Measurements from ENCODE around the gene IL23A. TPM values are rescaled to one million over a fixed set of nuclear protein-coding genes. Genes with fewer than 3 reads are reported as not detected.

The IL23A gene
- total RNA-seq, result 10 to 100 TPM in 1 of 2 experiments, 1 to 10 TPM in 1; 9.0 to 12.6 TPM

- no peaks in the 10 kb centered on the region for H3K9me3 Mint-ChIP-seq
- peaks cover 52% of the 10 kb centered on the region for H3K4me1 Mint-ChIP-seq (ENCODE audit: low read depth)
- CTCF ChIA-PET, result interaction anchor here (0.6 to 2.3 kb wide), 9 partner anchors 13 to 221 kb away, joined by 3 to 11 read pairs (median 4); partner anchors contain the start of genes CNPY2, STAT2 and ZC3H10
- peak; percentile 97 for DNase-seq
- peak within 1 kb of the TSS; percentile 99 for H3K27ac Mint-ChIP-seq
- H3K36me3 Mint-ChIP-seq (ENCODE audit: low read depth), result peaks cover 11% of the 10 kb centered on the region
- intact Hi-C loops (cut with micrococcal nuclease), result loop anchor here (1.0 to 10.0 kb wide), 18 partner anchors 22 to 1926 kb away; partner anchors contain the start of genes CS, DDIT3, DNAJC14 and MBD6
- no peaks in the 10 kb centered on the region for H3K27me3 Mint-ChIP-seq (ENCODE audit: low read depth)
- peak within 1 kb of the TSS; percentile 84 for H3K4me3 Mint-ChIP-seq
These were observed at the start of gene IL23A for GRCh38 chr12:56338308-56339157. TSS of gene IL23A (plus strand) at chr12:56338884. CDS start at chr12:56339045, 161 bp downstream.

DNA sequence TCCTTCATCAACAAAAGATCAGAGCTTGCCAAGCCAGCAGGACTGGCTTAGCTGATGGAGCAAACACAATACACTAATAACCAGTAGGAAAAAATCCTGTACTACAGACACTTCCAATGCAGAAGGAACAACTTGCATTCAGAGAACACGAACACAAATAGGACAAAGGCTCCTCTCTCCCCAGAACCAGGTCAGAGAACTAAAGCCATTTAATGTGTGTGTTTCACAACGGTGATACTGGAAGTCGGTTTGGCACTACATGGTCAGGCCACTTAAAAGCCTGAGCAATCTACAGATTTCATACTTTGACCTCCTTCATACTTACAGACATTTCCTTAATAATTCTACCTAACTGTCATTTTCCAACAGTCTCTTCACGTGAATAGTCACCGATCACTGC, 44.9 kb upstream of the IL23A start:
- no peak for DNase-seq
- CTCF ChIA-PET, result interaction anchor here (0.9 kb wide), 1 partner anchor 17 kb away, joined by 4 read pairs; no protein-coding TSS in a partner anchor
- Mint-ChIP-seq H3K9me3 (no peaks in the 10 kb centered on the region), H3K4me3 (no peak overlapping the region), H3K36me3 (ENCODE audit: low read depth) (peaks cover 26% of the 10 kb centered on the region), H3K27ac (no peak overlapping the region), H3K4me1 (ENCODE audit: low read depth) (peaks cover 62% of the 10 kb centered on the region), H3K27me3 (ENCODE audit: low read depth) (no peaks in the 10 kb centered on the region)
- intact Hi-C loops (cut with micrococcal nuclease), result no loop called here

DNA sequence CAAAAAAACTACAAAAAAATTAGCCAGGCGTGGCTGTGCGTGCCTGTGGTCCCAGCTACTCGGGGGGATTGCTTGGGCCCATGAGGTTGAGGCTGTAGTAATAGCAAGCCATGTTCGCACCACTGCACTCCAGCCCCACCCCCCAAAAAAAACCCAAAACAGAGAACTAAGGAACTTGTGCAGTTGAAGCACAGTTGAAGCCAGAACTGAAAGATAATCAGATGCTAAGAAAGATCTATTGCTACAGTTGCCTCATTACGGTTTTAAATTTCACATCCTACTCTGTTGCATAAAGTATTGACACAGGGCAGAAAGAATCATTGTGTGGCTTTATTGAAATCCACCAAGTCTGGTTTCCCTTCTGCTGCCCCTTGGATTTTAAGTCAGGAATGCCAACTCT, 42.4 kb upstream of the IL23A start:
- Mint-ChIP-seq H3K4me3 (no peak overlapping the region), H3K27me3 (ENCODE audit: low read depth) (no peaks in the 10 kb centered on the region), H3K27ac (peak overlapping the region; percentile 15), H3K9me3 (no peaks in the 10 kb centered on the region), H3K36me3 (ENCODE audit: low read depth) (peaks cover 23% of the 10 kb centered on the region), H3K4me1 (ENCODE audit: low read depth) (peaks cover 60% of the 10 kb centered on the region)
- intact Hi-C loops (cut with micrococcal nuclease), result no loop called here
- CTCF ChIA-PET, result interaction anchor here (1.3 to 1.4 kb wide), 2 partner anchors 41 to 167 kb away, joined by 3 to 4 read pairs; no protein-coding TSS in a partner anchor
- no peak for DNase-seq

- H3K27me3 Mint-ChIP-seq (ENCODE audit: low read depth), result no peaks in the 10 kb centered on the region
- H3K4me1 Mint-ChIP-seq (ENCODE audit: low read depth), result peaks cover 53% of the 10 kb centered on the region
- no peak for DNase-seq
- peaks cover 22% of the 10 kb centered on the region for H3K36me3 Mint-ChIP-seq (ENCODE audit: low read depth)
- H3K9me3 Mint-ChIP-seq, result no peaks in the 10 kb centered on the region
- H3K4me3 Mint-ChIP-seq, result no peak overlapping the region
- intact Hi-C loops (cut with micrococcal nuclease), result no loop called here
- no peak overlapping the region for H3K27ac Mint-ChIP-seq
- CTCF ChIA-PET, result interaction anchor here (1.1 to 1.5 kb wide), 4 partner anchors 11 to 166 kb away, joined by 3 to 5 read pairs (median 4); no protein-coding TSS in a partner anchor
These were observed 41.3 kb upstream of the IL23A start for GRCh38 chr12:56297400-56297799.

DNA sequence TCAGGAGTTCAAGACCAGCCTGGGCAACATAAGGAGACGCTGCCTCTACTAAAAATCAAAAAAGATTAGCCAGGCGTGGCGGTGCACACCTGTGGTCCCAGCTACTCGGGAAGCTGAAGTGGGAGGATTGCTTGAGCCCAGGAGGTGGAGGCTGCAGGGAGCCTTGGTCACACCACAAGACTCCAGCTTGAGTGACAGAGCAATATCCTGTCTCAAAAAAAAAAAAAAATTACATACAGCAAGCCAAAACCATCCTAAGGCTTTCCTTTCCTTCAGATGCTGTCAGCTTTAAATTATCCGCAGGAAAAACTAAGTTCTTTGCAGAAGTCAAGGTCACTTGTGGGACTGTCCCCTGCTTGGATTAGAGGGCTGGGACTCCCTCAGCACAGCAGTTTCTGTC, 39.9 kb upstream of the IL23A start:
- peaks cover 47% of the 10 kb centered on the region for H3K4me1 Mint-ChIP-seq (ENCODE audit: low read depth)

GRCh38 chr12:56299308-56299852, 39.3 kb upstream of the IL23A start:
- intact Hi-C loops (cut with micrococcal nuclease), result no loop called here
- Mint-ChIP-seq H3K4me1 (ENCODE audit: low read depth) (peaks cover 43% of the 10 kb centered on the region), H3K36me3 (ENCODE audit: low read depth) (peaks cover 18% of the 10 kb centered on the region), H3K4me3 (peak overlapping the region; percentile 91), H3K9me3 (no peaks in the 10 kb centered on the region), H3K27ac (peak overlapping the region; percentile 84), H3K27me3 (ENCODE audit: low read depth) (no peaks in the 10 kb centered on the region)
- DNase-seq, result peak; percentile 37
- CTCF ChIA-PET, result interaction anchor here (0.5 to 1.0 kb wide), 2 partner anchors 92 to 175 kb away, joined by 3 read pairs; no protein-coding TSS in a partner anchor

More for the DNA sequence above, 39.9 kb upstream of the IL23A start:
- H3K27ac Mint-ChIP-seq, result peak overlapping the region; percentile 71
- no peaks in the 10 kb centered on the region for H3K9me3 Mint-ChIP-seq
- CTCF ChIA-PET, result interaction anchor here (0.9 to 1.5 kb wide), 7 partner anchors 10 to 165 kb away, joined by 3 to 5 read pairs (median 4); partner anchors contain the start of genes RNF41 and SMARCC2
- H3K36me3 Mint-ChIP-seq (ENCODE audit: low read depth), result peaks cover 20% of the 10 kb centered on the region
- DNase-seq, result no peak
- intact Hi-C loops (cut with micrococcal nuclease), result no loop called here
- peak overlapping the region; percentile 91 for H3K4me3 Mint-ChIP-seq
- no peaks in the 10 kb centered on the region for H3K27me3 Mint-ChIP-seq (ENCODE audit: low read depth)

DNA sequence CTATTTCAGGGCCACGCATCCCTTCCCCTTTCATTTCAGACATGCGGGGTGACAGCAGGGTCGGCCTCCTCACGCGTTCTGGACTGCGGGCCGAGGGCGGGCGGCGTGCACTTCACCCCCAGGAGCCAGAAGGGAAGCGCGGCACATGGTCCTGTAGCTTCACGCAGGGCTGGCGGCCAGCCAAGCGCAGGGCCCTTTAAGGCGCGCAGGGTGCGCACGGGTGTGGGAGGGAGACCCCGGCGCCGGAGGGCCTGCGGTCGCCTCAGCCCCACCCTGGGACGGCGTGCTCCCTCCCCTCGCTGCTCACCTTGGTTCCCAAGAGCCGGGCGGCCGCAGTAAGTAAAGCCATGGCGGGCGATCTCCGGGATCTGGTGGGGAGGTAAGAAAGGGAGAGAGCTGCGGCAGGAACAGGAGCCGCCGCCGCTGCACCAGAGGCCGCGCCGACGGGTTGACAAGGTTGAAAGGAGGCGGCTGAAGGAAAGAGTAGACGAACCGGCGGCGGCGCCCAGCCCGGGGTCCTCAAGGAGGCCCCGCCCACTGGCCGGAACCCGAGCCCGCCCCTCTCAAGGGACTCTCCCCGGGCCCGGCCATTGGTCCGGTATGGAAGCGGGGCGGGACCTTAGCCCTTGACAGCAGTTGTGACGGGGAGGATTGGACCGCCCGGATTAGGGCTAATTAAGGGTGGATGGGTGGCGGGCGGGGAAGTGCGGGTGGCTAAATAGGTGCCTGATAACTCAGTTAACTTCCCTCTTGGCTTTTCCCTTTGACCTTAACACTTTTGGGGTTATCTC, 38.6 kb upstream of the IL23A start, which contains the start of gene CS:
Gene CS (minus strand): TSS at position 478 of the 791 bp plus-strand sequence. CDS start 129 bp downstream, at position 349.
- CTCF ChIA-PET, result interaction anchor here (0.5 kb wide), 1 partner anchor 175 kb away, joined by 3 read pairs; no protein-coding TSS in a partner anchor

GRCh38 chr12:56300644-56301464, 37.8 kb upstream of the IL23A start:
- peaks cover 18% of the 10 kb centered on the region for H3K36me3 Mint-ChIP-seq (ENCODE audit: low read depth)
- peak overlapping the region; percentile 92 for H3K27ac Mint-ChIP-seq
- CTCF ChIA-PET, result interaction anchor here (0.6 to 1.0 kb wide), 2 partner anchors 112 to 237 kb away, joined by 3 read pairs; partner anchors contain the start of gene SMARCC2
- no peaks in the 10 kb centered on the region for H3K27me3 Mint-ChIP-seq (ENCODE audit: low read depth)
- intact Hi-C loops (cut with micrococcal nuclease), result loop anchor here (1.0 kb wide), 11 partner anchors 10 to 183 kb away; partner anchors contain the start of genes IL23A, NABP2, SPRYD4 and STAT2
- peaks cover 42% of the 10 kb centered on the region for H3K4me1 Mint-ChIP-seq (ENCODE audit: low read depth)
- no peak for DNase-seq
- H3K9me3 Mint-ChIP-seq, result no peaks in the 10 kb centered on the region
- H3K4me3 Mint-ChIP-seq, result peak overlapping the region; percentile 91

More for the DNA sequence above, 38.6 kb upstream of the IL23A start, which contains the start of gene CS:
- Mint-ChIP-seq H3K4me1 (ENCODE audit: low read depth) (peaks cover 42% of the 10 kb centered on the region), H3K27ac (peak within 1 kb of the TSS; percentile 92), H3K36me3 (ENCODE audit: low read depth) (peaks cover 18% of the 10 kb centered on the region), H3K4me3 (peak within 1 kb of the TSS; percentile 91), H3K27me3 (ENCODE audit: low read depth) (no peaks in the 10 kb centered on the region), H3K9me3 (no peaks in the 10 kb centered on the region)
- peak; percentile 99 for DNase-seq
- intact Hi-C loops (cut with micrococcal nuclease), result loop anchor here (1.0 kb wide), 11 partner anchors 9 to 182 kb away; partner anchors contain the start of genes IL23A, NABP2, SPRYD4 and STAT2

- no peak for DNase-seq
- H3K4me1 Mint-ChIP-seq (ENCODE audit: low read depth), result peaks cover 13% of the 10 kb centered on the region
- H3K27ac Mint-ChIP-seq, result no peak overlapping the region
These were observed 34.4 kb upstream of the IL23A start for GRCh38 chr12:56304276-56304675.

DNA sequence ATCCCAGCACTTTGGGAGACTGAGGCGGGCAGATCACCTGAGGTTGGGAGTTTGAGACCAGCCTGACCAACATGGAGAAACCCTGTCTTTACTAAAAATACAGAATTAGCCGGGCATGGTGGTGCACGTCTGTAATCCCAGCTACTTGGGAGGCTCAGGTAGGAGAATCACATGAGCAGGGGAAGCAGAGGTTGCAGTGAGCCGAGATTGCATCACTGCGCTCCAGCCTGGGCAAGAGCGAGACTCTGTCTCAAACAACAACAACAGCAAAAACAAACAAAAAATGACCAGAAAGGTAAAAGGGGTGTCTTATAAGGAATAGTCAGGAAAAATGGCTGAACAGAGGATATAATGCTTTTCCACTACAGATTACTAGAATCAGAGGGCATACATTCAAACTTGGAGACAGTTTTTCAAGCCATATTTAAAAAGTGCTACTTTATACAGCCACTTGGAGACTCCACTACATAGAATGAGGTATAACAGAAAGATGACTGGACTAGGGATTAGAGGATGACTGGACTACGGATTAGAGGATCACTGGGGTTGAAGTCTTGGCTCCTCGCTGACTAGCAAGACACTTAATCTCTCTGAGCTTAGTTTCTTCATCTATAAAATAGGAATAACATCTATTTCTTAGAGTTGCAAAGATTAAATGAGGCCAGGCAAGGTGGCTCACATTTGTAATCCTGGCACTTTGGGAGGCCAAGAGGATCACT, 33.7 kb upstream of the IL23A start:
- Mint-ChIP-seq H3K27ac (no peak overlapping the region), H3K27me3 (ENCODE audit: low read depth) (no peaks in the 10 kb centered on the region), H3K4me3 (no peak overlapping the region), H3K36me3 (ENCODE audit: low read depth) (peaks cover 5% of the 10 kb centered on the region), H3K4me1 (ENCODE audit: low read depth) (peaks cover 13% of the 10 kb centered on the region), H3K9me3 (no peaks in the 10 kb centered on the region)
- CTCF ChIA-PET, result interaction anchor here (0.6 to 1.5 kb wide), 2 partner anchors 11 to 515 kb away, joined by 3 to 4 read pairs; partner anchors contain the start of gene CNPY2
- no peak for DNase-seq
- intact Hi-C loops (cut with micrococcal nuclease), result no loop called here

More at GRCh38 chr12:56304276-56304675, 34.4 kb upstream of the IL23A start:
- CTCF ChIA-PET, result interaction anchor here (0.6 to 1.5 kb wide), 2 partner anchors 12 to 514 kb away, joined by 3 to 4 read pairs; partner anchors contain the start of gene CNPY2
- Mint-ChIP-seq H3K36me3 (ENCODE audit: low read depth) (peaks cover 3% of the 10 kb centered on the region), H3K4me3 (no peak overlapping the region), H3K27me3 (ENCODE audit: low read depth) (no peaks in the 10 kb centered on the region), H3K9me3 (no peaks in the 10 kb centered on the region)
- intact Hi-C loops (cut with micrococcal nuclease), result no loop called here

Measured in activated naive CD4-positive, alpha-beta T cell treated with anti-CD3 and anti-CD28 coated beads for 36 hours (primary cell).